RPMI8226 (cell line): ENCODE results near the gene SHISAL1.

ENCODE experiments used
- DNase-seq: peaks from one replicate; pipeline ENCODE4 v3.0.0-alpha.2; 2015

SHISAL1 gene

GRCh38 chr22:44276041-44276440 is 36.7 kb downstream of the SHISAL1 start:
- DNase-seq, result no peak

- no peak for DNase-seq
Observed at GRCh38 chr22:44275631-44275995, 37.1 kb downstream of the SHISAL1 start.

GRCh38 chr22:44274918-44275630 is 37.7 kb downstream of the SHISAL1 start:
- no peak for DNase-seq

DNA sequence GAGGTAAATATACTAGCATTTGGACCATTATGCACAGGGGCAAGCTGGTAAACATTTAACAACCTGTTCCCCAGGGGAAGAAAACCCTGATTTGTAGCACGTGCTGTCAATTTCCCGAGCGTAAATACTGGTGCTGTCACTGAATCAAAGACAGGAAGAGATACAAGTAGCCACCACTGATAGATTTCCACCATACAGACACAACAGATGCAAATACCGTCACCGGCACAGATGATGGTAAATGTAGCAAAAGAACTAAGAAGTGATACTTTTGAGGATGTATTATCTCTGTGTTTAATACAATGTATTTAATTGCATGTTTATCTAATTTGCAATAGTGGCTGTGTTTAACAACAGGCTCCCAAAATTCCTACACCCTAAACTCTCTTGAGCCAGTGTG is 39.6 kb downstream of the SHISAL1 start:
- no peak for DNase-seq

- DNase-seq, result no peak
Observed at GRCh38 chr22:44272401-44272771, 40.4 kb downstream of the SHISAL1 start.

DNA sequence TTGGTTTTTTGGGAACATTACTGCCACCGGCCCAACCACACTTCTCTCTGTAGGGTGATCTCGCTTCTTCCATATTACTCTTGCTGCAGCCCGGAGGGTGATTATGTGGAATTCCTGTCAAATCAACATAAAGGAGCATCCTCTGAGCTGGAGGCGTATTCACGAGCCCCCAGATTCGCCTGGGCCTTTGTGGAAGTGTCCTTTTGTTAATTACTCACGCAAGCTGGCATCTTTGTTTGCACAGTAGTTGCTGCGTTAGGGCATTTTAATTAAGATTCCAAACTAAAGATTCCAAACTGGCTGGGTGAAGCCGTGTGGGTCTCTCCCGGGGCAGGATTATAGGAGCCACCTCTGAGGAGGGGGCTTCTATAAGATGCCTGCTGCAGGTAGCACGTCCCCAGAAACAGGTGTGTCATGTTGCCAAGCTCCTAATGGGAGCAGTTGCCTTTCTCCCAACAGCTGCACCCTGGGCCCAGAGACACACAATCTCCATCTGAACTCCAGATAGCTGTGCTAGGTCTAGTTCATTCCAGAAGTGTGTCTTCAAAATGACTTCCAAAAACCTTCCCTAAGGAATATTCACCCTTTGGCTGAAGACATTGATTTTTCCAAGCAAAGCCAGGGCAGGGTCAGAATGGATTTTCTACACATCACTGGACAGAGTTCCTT is 40.9 kb downstream of the SHISAL1 start:
- no peak for DNase-seq

- DNase-seq, result no peak
Observed at GRCh38 chr22:44271010-44271500, 41.7 kb downstream of the SHISAL1 start.

DNA sequence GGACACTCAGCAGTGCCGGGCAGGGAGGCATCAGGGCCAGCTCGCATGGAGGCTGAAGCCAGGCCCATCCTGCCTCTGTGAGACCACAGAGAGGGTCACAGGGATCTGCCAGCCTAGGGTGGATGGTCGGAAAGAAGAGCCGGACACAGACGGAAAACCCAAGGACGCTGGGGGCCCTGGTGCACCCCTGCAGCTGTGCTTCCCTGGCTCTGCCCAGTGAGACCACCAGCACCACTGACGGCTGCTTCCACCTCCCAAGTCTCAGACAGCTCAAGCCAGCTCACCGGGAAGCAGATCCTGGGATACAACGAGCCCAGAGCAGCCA is 42.2 kb downstream of the SHISAL1 start:
- DNase-seq, result no peak

GRCh38 chr22:44269757-44270555 is 42.8 kb downstream of the SHISAL1 start:
- no peak for DNase-seq

GRCh38 chr22:44269117-44269498 is 43.6 kb downstream of the SHISAL1 start:
- DNase-seq, result no peak

DNA sequence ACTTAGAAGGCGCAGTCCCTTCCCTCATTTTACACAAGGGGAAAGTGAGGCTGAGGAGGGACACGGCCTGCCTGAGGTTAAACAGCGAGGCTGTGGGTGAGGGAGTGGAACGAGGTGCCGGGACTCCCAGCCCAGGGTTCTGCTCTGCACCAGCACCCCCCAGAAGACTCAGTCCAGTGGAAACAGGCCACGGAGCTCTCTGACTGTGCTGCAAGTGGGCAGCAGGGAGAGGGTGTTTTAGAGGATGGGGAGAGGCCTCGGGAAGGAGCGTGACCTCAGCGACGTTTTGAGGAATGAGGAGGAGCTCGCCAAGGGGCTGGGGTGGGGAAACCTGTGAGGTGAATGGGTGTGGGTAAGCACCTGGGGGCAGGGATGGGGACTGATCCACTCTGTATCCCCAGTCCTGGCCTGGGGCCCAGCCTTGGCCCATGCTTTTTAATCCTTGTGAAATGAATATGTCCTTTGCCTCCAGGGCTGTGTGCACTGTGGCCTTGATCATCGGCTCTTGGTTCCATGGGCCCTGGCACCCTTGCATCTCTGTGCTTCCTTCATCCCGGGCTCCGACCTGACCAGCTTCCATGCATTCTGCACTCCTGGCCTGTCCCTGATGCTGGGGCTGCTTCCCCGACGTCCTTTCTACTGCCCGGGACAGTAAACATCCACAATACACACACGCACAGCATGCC is 44.2 kb downstream of the SHISAL1 start:
- no peak for DNase-seq

- DNase-seq, result no peak
Observed at GRCh38 chr22:44267856-44268255, 44.9 kb downstream of the SHISAL1 start.

GRCh38 chr22:44266796-44267760 is 45.7 kb downstream of the SHISAL1 start:
- DNase-seq, result no peak

- DNase-seq, result no peak
Observed at GRCh38 chr22:44263547-44263946, 49.2 kb downstream of the SHISAL1 start.

DNA sequence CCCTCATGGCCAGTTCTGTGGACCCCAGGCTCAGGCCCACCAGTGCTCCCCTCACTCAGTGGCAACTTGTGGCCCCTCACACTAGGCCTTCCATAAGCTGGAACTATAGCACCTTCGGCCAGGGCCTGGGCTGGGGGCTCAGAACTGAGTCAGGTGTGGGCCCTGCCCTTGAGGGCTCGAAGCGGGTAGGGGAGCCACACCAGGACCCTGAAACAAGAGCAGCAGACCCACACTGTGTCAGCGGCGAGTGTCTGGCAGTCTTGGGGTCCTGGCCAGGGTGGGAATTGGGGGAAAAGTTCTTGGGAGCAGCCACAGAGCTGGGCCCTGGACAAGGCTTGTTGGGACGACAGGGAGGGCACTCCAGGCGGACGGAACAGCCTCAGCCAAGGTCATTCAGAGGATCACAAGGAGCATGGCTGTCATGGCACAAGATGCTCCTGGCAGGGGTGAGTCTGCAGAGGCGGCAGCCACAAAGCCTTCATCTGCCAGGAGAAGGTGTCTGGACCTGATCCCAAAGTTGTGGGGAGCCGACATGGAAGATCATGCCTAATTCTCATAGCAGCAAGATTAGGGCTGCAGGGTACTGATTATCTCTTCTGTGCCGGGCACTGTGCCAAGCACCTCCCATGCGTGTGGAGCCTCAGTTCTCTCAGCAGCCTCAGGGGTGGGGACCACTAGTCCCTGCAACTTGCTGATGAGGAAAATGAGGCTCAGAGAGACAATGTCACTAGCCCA is 50.7 kb downstream of the SHISAL1 start:
- DNase-seq, result peak; percentile 72

GRCh38 chr22:44261164-44261860 is 51.4 kb downstream of the SHISAL1 start:
- no peak for DNase-seq

DNA sequence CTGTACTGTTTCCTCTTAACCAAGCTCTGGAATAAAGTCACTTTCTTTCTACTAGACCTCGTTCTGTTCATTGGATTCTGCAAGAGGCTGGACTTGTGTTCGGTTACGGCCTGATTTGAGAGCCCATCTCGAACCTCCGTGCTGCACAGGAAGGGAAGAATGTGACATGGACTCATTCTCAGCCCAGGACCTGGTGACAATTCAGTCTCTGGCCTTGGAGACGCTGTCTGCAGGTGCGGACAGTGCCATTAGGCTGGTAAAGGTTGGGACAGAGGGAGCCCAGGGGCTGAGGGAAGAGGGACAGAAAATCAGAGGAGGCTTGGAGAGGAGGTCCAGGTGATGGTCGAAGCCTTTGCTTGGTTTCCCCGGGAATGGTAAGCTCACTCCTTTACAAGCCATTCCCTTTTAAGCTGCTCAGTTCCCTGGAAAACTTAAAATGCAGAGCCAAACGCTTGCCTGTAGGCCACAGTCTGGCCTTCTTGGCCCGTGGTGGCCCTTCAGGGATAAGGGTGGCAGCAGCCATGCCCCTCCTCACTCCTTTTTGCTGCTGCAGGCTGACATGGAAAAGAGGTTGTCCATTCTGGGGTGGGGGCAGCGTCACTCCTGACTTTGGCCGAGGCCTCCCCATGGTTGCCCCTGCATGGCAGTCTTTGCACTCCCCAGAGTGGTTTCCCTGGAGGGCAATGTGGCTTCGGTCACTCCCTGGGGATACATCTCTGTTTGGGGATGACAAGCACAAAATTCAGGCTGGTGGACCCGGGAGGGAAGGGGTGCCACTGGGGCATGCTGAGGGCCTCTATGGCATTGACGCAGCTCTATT is 52.3 kb downstream of the SHISAL1 start:
- no peak for DNase-seq

GRCh38 chr22:44259366-44260215 is 53.2 kb downstream of the SHISAL1 start:
- DNase-seq, result no peak
